PC-3 (cell line): ENCODE measurements around the gene SH3PXD2A.

Source experiments
- CTCF ChIP-seq: fragments of 300-600 bp; sonication (generic); conservative IDR thresholded peaks from 2 replicates; pipeline ENCODE4 v1.5.1; 2017; ENCODE audit warnings: antibody characterized with exemption, low read depth, mild to moderate bottlenecking, low read length
- EZH2 ChIP-seq: fragments of 300-600 bp; sonication (generic); IDR thresholded peaks from one replicate; pipeline ENCODE4 v1.6.1; 2017; ENCODE audit warnings: antibody characterized with exemption, mild to moderate bottlenecking, low read length; ENCODE audit not compliant: unreplicated experiment
- EZH2phosphoT487 ChIP-seq: fragments of 300-600 bp; sonication (generic); IDR thresholded peaks from 2 replicates; pipeline ENCODE4 v1.6.1; 2018; ENCODE audit warnings: mild to moderate bottlenecking, antibody characterized with exemption, low read length, borderline replicate concordance

DNA sequence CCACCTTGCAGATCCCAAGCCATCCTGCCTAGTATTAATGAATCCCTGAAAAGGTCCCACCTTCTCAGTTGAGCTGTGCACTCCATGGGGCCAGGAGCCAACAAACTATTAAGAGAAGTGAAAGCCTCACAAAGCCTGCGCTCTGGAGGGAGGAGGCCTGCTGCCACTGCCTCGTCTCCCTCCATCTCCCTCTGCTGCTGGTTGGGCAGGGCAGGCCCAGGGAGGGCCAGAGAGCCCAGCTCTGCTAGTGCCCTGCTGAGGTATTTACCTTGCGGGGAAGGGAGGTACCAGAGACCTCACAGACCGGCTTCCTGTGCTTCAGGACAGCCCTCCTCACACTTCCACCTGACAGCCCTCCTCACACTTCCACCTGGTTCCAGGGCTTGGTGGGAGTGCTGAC, 171.5 kb downstream of the SH3PXD2A start:
- no peak for TF ChIP-seq CTCF
- TF ChIP-seq EZH2phosphoT487 = no peak
- no peak for TF ChIP-seq EZH2
